SH-SY5Y (cell line): ENCODE measurements around the gene OPN4.

Experiments
- GATA2 ChIP-seq: IDR thresholded peaks from 2 replicates; pipeline ENCODE4 v1.6.1; 2011; ENCODE audit warnings: mild to moderate bottlenecking, low read depth, low read length
- GATA3 ChIP-seq: IDR thresholded peaks from 2 replicates; pipeline ENCODE4 v1.6.1; 2011; ENCODE audit warnings: low read depth, mild to moderate bottlenecking, low read length, moderate library complexity

OPN4 gene

DNA sequence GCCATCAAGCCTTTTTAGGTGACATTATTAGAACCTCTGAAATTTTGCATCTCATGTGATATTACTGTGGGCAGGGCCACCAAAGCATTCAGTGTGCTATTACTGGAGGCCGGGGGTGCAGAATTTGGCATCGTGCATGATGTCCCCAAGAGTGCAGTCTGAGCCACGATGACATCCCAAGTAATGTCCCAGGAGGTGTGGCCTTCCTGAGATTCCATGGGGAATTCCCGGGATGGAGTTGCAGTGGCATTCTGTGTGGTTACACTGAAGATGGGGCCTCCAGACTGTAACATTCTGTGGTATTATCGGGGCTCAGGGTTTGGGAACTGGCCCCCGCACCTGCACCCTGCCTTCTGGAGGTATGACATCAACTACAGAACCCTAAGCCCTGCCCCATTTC is 23.0 kb downstream of the OPN4 start:
- no peak for TF ChIP-seq GATA3
- TF ChIP-seq GATA2: no peak

DNA sequence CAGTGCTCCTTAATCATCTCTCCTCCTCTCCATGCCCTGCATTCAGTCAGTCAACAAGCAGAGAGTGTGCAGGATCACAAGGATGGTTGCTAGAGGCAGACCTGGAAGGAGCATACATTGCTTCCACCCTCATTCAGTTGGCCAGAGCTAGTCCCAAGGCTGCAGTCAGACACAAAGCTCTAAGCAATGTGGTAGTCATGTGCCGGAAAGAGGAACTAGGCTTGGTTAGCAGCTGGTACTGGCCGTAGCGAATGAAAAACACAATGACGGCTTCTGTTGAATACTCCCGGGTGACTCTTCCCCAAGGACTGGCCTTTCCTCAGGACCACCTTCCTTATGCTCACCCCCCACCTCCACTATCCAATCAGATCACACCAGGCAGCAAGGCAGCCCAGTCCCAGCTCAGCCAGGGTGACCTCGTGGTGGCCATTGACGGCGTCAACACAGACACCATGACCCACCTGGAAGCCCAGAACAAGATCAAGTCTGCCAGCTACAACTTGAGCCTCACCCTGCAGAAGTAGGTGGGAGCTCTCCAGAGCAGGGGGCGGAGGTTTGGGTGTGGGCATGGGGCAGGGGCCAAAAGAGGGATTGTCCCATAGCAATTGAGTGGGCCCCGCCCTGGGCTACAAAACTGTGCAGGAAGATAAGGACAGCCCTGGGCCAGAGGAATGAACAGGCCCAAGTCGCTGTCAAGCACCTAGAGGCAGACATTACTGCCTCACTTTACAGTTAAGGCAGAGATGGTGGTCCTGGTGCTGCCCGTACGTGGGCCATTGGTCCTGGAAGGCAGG is 24.8 kb downstream of the OPN4 start:
- TF ChIP-seq GATA3: no peak
- TF ChIP-seq GATA2: no peak

DNA sequence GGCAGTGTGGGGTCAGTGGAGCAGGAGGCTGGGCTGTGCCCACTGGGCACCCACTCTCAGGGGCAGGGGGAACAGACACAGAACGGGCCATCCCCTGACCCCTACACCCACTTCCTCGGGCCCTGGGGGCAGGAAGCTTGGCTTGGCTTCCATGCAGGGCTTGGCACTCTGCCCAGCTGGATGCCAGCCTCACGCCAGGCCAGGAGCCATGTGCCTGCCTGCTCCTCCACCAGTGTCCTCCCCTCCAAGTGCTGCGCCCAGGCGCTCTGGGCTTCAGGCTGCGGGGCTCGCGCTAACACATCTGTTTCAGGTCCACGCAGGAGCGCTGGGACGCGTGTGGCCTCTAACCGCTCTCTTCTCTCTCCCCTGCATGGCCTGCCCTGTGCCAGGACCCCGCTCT is 26.7 kb downstream of the OPN4 start:
- TF ChIP-seq GATA3 (no peak), GATA2 (no peak)

DNA sequence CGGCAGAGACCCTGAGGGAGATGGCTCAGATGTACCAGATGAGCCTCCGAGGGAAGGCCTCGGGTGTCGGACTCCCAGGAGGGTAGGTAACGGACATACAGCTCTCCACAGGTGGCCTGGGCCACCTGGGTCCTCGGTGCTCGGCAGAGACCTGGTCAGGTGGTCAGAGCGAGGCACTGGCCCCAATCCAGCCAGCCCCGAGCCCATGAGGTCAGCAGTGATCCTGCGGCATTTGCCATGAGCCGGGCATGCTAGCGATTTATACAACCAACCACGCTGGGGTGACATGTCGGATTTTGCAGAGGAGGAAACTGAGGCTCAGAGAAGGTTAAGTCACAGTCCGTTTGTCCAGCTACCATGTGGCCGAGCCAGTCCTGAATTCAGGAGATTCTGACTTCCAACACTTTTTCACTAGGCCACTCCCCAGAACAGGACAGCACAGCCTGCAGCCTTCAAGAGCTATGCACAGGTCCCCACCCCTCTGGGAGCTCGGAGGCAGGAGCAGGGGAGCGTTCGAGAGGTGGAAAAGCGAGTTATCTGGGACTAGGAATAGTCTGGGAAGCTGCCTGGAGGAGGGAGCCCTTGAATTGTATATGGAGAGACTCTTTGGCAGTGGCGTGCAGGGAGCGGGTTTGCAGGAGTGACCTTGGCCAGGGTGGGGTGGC is 27.5 kb downstream of the OPN4 start:
- TF ChIP-seq GATA3 (no peak), GATA2 (no peak)

DNA sequence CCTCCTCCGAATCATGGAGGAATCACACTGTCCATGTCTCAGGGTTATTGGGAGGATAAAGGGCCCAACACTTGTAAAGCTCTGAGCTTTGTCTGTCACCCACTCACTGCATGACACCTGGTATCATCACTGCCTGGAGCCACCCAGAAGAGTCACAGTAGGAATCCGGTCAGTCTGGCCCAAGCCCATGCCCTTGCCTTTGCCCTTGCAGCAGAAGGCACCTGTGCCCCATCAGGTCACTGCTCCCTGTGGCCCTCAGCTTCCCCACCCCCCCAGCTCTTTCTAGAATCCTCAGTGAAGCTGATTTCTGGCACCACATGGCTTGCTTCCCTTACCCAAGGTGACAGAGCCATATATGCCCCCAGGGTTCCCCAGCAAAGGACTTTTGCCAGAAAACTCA is 28.3 kb downstream of the OPN4 start:
- TF ChIP-seq GATA2: no peak
- TF ChIP-seq GATA3: no peak

DNA sequence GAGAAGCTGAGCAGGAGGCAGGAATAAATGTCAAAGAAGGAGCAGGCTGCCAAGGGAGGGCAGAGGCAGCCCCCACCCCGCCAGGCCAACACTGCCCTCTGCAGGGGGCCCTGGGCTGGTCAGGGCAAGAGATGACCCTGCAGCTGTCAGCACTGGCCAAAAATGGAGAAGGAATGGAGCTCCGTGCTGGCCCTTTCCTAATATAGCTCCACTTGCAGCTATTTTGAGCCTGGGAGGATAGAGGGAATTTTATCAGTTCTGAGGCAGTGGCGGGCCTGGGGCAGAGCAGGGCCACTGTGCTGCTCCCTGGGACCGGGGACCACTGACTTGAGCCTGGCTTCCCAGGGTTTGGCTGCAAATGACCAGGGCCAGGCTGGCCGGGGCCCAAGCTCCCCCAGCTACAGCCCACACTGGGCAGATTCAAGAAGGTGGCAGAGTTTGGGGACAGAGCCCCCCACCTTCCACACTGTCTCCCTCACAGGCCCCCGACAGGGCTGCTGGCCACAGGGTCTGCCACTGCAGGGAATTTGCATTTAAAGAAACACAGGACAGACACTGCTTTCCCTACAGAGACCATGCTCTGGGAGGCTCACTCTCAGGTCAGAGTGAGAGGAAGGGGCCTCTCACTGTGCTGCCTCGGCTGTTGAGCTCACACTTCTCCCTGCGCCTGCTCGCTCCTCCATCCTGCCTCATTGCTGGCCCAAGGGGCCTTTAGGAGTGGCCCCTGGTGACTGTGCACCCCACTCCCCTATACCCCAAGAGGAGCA is 30.2 kb downstream of the OPN4 start:
- TF ChIP-seq GATA3 (no peak), GATA2 (no peak)

DNA sequence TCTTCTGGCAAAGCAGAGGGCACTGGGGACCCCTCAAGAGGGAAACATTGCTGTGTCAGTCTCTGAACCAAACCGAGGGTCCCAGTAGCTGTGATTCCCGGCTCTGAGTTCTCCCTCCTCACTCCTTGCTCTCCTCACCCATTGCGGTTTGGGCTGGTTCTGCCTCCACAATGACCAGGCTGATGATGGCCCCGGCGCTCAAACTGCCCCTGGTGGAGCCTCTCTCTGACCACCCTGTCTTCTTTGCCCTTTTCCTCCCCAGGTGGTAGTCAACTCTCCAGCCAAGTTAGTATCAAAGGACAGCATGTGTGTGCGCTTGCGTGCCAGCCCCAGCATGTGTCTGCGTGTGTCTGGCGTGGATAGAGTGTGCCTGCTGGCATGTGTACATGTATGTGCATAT is 31.1 kb downstream of the OPN4 start:
- no peak for TF ChIP-seq GATA2
- TF ChIP-seq GATA3: no peak

DNA sequence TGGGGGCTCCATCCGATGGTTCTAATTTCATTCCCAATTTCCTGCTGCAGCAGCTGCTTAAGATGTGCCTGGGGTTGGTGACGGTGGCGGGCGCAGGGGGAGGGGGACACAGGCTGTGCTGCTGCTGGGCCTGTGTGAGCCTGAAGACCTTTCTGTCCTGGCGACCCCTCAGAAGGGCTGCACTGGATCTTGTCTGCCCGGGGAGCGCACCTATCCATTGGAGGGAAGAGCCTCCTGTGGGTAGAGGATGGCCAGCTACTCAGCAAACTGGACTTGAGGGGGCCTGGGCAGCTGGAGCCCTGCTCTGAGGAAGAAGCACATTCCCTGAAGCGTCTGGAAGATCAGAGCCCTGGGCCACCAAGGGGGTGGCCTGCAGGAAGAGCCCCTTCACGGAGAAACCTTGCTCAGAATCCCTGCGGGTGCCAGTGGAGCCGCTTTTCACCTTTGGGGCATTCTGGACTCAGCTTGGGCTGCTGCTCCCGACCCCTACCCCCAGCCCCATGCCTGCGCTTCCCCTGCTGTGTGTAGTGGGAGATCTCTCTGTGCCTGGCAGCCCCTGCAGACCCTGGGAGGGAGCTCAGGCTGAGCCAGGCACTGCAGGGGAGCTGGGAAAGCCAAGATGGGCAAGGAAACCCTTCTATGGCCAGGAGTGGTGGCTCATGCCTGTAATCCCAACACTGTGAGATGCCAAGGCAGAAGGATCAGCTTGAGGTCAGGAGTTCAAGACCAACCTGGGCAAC is 31.7 kb downstream of the OPN4 start:
- TF ChIP-seq GATA2 (no peak), GATA3 (no peak)

DNA sequence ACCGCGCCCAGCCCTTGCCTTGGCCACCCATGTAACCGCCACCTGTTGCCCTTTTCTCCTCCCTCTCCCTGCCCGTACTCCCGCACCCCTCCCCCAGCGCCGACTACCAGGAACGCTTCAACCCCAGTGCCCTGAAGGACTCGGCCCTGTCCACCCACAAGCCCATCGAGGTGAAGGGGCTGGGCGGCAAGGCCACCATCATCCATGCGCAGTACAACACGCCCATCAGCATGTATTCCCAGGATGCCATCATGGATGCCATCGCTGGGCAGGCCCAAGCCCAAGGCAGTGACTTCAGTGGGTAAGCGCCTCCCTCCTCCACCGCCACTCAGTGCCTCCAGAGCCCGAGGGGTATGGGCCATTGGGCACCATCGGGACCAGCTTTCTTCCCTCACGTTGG is 32.6 kb downstream of the OPN4 start:
- TF ChIP-seq GATA3 (no peak), GATA2 (no peak)

DNA sequence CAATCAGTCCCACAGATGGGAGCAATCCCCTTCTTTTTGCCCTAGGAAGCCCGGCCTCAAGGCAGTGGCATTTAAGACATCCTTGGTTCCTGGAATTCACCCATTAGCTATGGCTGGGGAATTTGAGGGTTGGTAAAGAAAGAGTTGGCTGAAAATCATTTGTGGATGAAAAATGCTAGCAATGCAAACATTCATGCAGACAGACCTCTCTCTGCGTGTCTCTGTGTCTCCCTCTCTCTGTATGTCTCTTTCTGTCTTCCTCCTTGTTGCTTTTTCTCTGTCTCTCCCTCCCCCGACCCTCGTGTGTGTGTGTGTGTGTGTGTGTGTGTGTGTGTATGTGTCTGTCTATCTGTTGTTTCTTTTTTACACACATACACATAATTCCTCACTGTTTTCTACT is 33.4 kb downstream of the OPN4 start:
- no peak for TF ChIP-seq GATA2

DNA sequence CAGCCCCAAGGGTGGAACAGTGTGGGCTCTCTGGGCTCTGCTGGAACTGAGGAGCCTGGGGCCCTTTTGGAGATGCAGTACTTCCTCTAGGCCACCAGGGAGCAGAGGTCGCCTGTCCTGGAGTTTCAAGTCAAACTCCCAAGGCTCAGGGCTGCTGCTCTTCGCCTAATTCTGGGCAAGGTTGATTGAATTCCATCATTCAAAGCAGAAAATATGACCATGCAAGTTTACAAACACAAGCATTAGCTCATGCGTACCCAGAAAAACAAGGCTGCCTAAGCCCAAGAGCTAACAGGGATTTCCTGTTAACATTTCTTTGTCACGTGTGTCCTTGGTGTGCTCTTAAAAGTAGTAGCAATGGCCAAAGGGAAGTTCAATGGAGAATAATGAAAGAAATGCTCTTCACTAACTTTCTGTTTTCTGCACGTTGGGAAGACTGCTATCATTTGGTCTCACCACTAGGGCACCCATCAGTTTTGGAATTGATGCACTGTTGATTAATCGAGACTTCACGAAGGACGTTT is 34.1 kb downstream of the OPN4 start:
- TF ChIP-seq GATA3 (no peak), GATA2 (no peak)

DNA sequence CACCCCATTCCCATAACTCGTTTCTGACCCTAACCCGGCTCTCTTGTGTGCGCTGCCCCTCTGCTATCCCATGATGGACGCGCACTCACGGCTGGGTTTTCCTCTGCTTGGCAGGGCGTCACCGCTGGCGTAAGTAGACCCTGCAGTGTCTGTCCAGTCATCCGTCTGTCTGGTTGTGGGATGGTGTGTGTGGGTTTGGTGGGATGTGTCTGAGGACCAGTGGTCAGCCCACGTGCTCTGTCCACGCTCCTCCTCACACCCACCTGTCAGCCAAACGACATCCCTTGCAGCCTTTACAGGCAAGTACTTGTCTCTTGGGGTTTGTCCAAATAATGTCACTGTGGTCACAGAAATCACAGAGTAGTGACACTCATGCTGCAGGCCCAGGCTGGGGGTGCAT is 34.8 kb downstream of the OPN4 start:
- TF ChIP-seq GATA2 (no peak), GATA3 (no peak)

DNA sequence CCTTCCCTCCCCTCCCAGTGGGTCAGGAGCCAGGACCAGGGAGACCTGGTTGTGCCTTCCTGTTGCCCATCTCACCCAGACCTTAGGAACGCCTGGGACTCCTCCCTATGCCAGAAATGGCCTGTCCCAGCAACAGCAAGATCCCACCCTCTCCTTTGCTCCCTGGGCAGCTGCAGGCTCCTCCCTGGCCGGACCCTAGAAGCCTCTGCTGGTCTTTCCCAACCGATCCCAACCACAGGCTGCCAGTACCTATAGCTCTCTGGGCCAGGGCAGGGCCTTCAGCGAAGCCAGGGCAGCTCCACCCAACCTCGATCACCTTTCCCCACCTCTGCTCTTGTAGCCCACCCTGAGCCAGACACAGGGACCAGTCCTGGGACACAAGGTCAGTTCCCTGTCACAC is 35.9 kb downstream of the OPN4 start:
- TF ChIP-seq GATA3 (no peak), GATA2 (no peak)

DNA sequence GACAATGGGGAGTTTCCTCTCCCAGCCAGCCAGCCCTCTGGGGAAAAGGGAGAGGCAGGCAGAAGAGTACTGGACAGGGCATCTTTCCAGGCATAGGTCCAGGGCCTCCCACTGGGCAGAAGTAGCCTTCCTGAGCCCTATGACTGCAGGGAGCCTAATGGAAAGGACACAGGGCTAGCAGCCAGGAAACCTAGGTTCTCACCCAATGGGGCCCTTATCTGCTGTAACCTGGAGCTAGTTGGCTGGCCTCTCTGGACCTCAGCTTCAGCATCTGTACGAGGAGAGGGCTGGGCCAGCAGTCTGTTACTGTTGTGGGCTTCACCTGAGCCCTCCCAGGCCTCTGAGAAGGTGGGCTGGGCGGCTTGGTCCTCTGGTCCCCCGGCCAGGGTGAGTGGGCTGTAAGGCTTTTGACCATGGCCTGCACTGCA is 36.3 kb downstream of the OPN4 start:
- no peak for TF ChIP-seq GATA3
- TF ChIP-seq GATA2: no peak
